ENCODE measurements around the gene PREB.
"Not testable (repeated sequence)": the region's sequence is repeated elsewhere in the genome, so short reads cannot be mapped to it uniquely, and the experiment has no call there.

The PREB gene

GRCh38 chr2:27133905-27134780 lies at the start of gene PREB:
Gene PREB (minus strand): TSS chr2:27134636. CDS start chr2:27134421, 215 bp downstream.
- H3K27ac Mint-ChIP-seq, result peak within 1 kb of the TSS; percentile 96 to 99
- DNase-seq, result peak; percentile 99

GRCh38 chr2:27184115-27184514 lies 49.7 kb upstream of the PREB start:
- Mint-ChIP-seq H3K4me3 (no peak overlapping the region), H3K9me3 (no peaks in the 10 kb centered on the region), H3K4me1 (no peaks in the 10 kb centered on the region), H3K27me3 (peaks cover 43% of the 10 kb centered on the region), H3K27ac (no peak overlapping the region)
- DNase-seq, result no peak
- no peak for ATAC-seq

More at GRCh38 chr2:27133905-27134780, at the start of gene PREB:
- Mint-ChIP-seq H3K4me1 (peaks cover 50% of the 10 kb centered on the region), H3K4me3 (peak within 1 kb of the TSS; percentile 81 to 94), H3K27me3 (no peaks in the 10 kb centered on the region), H3K9me3 (no peaks in the 10 kb centered on the region)
- ATAC-seq, result peak; percentile 94

DNA sequence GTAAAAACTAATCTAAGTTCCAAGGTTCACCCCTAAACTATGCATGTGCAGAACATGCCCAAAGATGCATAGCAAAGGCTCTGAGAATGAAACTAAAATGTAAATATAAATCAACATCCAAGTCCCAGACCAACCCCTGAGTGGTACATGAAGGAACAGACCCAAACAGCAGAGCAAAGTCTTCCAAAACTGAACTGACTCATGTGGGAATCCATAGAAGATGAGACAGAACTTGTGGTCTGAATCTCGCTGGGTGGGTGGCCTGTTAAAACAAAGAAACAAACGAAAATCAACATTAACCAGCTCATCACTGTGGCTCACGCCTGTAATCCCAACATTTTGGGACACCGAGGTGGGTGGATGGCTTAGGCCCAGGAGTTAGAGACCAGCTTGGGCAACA lies 47.9 kb upstream of the PREB start:
- no peak overlapping the region for H3K4me3 Mint-ChIP-seq
- DNase-seq (no peak), ATAC-seq (no peak)
- no peaks in the 10 kb centered on the region for H3K4me1 Mint-ChIP-seq
- no peaks in the 10 kb centered on the region for H3K9me3 Mint-ChIP-seq
- no peak overlapping the region for H3K27ac Mint-ChIP-seq
- H3K27me3 Mint-ChIP-seq, result peaks cover 43% of the 10 kb centered on the region

GRCh38 chr2:27179344-27180000 lies 45.0 kb upstream of the PREB start:
- Mint-ChIP-seq H3K27ac (no peak overlapping the region), H3K27me3 (peaks cover 34% of the 10 kb centered on the region), H3K4me1 (no peaks in the 10 kb centered on the region), H3K9me3 (no peaks in the 10 kb centered on the region), H3K4me3 (no peak overlapping the region)
- DNase-seq (no peak), ATAC-seq (no peak)

DNA sequence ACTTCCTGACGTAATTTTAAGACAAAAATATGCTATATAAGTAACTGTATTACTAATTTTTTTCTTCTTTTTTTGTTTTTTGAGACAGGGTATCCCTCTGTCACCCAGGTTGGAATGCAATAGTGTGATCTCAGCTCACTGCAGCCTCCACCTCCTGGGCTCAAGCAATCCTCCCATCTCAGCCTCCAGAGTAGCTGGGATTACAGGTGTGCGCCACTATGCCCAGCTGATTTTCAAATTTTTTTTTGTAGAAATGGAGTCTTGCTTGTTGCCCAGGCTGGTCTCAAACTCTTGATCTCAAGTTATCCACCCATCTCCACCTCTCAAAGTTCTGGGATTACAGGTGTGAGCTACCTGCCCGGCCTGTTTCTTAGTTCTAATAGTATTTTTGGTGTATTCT lies 44.0 kb upstream of the PREB start:
- no peak for DNase-seq
- Mint-ChIP-seq H3K4me1 (no peaks in the 10 kb centered on the region), H3K4me3 (no peak overlapping the region), H3K9me3 (no peaks in the 10 kb centered on the region), H3K27me3 (peaks cover 34% of the 10 kb centered on the region), H3K27ac (no peak overlapping the region)
- ATAC-seq, result no peak

DNA sequence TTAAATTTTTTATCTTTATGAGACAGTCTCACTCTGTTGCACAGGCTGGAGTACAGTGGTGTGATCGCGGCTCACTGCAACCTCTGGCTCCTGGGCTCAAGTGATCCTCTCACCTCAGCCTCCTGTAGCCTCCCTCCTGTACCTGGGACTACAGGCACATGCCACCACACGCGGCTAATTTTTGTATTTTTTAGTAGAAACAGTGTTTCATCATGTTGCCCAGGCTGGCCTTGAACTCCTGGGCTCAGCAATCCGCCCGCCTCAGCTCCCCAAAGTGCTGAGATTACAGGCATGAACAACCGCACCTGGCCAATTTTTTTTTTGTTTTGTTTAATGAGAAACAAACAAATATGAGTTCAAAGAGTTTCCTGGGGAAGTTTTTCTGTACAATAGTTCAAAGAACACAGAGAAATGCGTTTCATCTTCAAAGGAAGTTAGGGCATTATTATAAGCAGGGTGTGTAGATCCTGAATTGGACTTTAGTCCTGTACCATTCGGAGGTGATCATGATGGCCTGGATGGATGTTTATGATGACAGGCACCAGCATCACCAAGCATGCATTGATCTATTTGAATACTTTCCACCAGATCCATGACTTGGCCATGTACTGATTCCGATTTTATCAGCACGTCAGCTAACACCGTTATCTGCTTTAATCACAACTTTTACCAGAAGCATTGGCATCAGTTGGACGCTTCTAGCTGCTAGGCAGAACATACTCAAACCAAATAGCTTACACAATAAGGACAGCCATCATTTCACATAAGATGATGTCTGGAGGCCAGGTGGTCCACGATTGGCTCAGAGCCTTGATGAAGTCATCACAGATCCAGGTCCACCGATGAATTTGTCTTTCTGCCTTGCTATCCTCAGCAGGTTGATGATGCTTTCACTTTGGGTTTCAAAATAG lies 43.3 kb upstream of the PREB start:
- no peaks in the 10 kb centered on the region for H3K4me1 Mint-ChIP-seq
- ATAC-seq (no peak), DNase-seq (no peak)
- no peak overlapping the region for H3K4me3 Mint-ChIP-seq
- H3K27ac Mint-ChIP-seq, result no peak overlapping the region
- H3K9me3 Mint-ChIP-seq, result no peaks in the 10 kb centered on the region
- H3K27me3 Mint-ChIP-seq, result peaks cover 32% of the 10 kb centered on the region

- H3K27ac Mint-ChIP-seq, H3K4me3 Mint-ChIP-seq, H3K9me3 Mint-ChIP-seq, H3K4me1 Mint-ChIP-seq, ATAC-seq, DNase-seq: not testable (repeated sequence)
- peaks cover 13% of the 10 kb centered on the region for H3K27me3 Mint-ChIP-seq
These were observed 41.3 kb upstream of the PREB start for GRCh38 chr2:27175781-27176180.

- H3K4me3 Mint-ChIP-seq, result no peak overlapping the region
- ATAC-seq, result no peak
These were observed 40.9 kb upstream of the PREB start for GRCh38 chr2:27175330-27175729.

DNA sequence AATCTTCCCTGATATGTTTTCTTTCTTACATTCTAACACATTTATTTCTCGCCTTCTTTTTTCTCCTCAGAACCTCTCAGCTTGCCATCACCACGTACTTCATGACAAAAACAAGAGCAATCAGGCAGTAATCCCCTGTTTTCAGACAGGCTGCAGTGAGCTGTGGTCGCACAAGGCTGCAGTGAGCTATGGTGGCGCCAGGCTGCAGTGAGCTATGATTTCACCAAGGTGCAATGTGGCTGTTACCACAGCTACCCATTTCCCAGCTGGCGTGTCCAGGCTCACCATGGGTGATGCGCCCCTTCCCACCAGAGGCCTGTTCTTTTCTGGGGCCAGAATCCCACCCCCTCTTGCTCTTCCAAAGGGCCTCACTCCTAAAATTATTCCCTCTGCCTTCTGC lies 40.2 kb upstream of the PREB start:
- ATAC-seq (no peak), DNase-seq (no peak)
- Mint-ChIP-seq H3K27ac (no peak overlapping the region), H3K27me3 (peaks cover 5% of the 10 kb centered on the region), H3K4me3 (no peak overlapping the region), H3K4me1 (no peaks in the 10 kb centered on the region), H3K9me3 (no peaks in the 10 kb centered on the region)

More at GRCh38 chr2:27175330-27175729, 40.9 kb upstream of the PREB start:
- H3K9me3 Mint-ChIP-seq, result no peaks in the 10 kb centered on the region
- no peaks in the 10 kb centered on the region for H3K4me1 Mint-ChIP-seq
- DNase-seq, result no peak
- H3K27ac Mint-ChIP-seq, result no peak overlapping the region
- H3K27me3 Mint-ChIP-seq, result peaks cover 9% of the 10 kb centered on the region

DNA sequence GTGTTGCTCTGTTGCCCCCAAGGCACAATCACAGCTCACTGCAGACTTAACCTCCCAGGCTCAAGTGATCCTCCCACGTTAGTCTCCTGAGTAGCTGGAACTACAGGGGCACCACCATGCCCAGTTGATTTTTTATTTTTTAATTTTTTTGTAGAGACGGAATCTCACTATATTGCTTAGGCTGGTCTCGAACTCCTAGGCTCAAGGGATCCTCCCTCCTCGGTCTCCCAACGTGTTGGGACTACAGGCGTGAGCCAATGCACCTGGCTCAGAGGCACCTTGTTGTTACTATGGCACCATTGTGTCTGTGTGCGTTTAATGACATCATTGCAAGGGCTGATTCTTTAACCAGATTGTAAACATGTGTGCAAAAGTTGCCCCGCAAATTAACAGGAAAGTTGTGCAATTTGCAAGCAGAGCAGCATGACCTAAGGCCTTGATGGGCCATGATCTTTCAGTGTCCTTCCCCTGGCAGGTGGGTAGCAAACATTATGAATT lies 37.0 kb upstream of the PREB start:
- Mint-ChIP-seq H3K9me3 (no peaks in the 10 kb centered on the region), H3K4me3 (no peak overlapping the region), H3K27me3 (no peaks in the 10 kb centered on the region), H3K4me1 (no peaks in the 10 kb centered on the region), H3K27ac (no peak overlapping the region)
- ATAC-seq (no peak), DNase-seq (no peak)

DNA sequence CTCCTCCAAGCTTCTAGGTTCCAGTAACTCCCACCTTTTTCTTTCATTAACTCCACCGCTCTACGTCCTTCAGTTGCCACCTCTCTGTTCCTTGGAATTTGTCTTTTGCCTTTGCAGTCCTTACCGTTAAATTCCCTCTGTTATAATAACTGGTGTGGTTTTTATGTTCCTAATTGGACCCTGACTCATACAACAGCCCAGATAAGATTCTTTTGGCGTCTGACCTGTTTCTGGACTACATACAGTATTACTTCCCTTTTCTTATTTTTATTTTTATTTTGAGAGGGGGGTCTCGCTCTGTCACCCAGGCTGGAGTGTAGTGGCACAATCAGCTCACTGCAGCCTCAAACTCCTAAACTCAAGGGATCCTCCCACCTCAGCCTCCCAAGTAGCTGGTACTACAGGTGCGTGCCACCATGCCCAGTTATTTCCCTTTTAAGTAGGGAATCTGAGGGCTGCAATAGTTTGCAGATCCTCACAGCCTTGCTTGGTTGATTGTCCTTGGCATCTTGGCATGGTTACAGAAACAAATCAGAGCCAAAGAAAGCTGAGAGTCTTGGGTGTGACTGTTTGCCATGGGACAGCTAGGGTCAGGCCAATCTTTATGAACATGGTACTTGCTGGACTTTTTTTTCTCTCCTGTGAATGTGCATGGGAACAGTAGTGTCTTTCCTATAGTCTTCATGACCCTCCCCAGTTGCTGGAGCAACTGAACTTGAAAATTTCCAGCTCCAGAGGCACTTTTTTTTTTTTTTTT lies 36.3 kb upstream of the PREB start:
- H3K9me3 Mint-ChIP-seq, result no peaks in the 10 kb centered on the region
- ATAC-seq, result no peak
- H3K4me1 Mint-ChIP-seq, result no peaks in the 10 kb centered on the region
- DNase-seq, result no peak
- H3K4me3 Mint-ChIP-seq, result peak overlapping the region in 1 of 2 donors; percentile 28
- no peak overlapping the region for H3K27ac Mint-ChIP-seq
- H3K27me3 Mint-ChIP-seq, result no peaks in the 10 kb centered on the region

DNA sequence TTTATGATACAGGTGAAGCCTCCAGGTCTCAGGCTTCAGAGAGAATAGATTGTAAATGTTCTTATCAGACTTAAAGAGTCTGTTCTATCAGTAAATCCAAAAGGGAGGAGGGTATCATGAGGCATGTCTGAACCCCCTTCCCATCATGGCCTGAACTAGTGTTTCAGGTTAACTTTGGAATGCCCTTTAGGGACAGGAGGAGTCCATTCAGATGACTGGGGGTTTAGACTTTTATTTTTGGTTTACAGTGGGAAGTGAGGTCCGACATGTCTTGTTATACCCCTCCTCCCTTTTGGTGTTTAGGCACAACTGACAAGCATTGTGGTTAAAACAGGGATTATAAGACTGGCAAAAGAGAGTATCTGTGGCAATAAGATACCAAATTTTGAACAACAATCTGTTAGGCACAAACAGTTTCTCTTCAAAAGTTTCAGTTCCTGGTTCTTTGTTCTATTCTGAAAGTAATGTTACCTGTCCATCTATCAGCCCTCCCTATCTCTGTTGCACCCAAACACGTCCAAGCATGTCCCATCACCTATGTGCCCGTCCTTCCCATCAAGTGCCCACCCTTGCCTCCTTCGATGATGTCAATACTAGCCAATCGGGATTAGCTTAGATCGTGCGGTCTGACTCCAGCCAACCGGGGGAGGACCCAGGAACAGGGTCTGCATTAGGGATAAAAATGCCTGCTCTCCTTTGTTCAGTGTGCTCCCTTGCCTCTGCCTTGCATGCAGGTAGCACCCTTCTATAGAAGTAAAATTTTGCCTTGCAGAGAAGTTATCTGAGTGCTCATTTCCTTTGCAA lies 30.7 kb upstream of the PREB start:
- Mint-ChIP-seq H3K27ac (no peak overlapping the region), H3K4me3 (no peak overlapping the region), H3K4me1 (no peaks in the 10 kb centered on the region), H3K27me3 (no peaks in the 10 kb centered on the region), H3K9me3 (no peaks in the 10 kb centered on the region)
- DNase-seq (no peak), ATAC-seq (no peak)

DNA sequence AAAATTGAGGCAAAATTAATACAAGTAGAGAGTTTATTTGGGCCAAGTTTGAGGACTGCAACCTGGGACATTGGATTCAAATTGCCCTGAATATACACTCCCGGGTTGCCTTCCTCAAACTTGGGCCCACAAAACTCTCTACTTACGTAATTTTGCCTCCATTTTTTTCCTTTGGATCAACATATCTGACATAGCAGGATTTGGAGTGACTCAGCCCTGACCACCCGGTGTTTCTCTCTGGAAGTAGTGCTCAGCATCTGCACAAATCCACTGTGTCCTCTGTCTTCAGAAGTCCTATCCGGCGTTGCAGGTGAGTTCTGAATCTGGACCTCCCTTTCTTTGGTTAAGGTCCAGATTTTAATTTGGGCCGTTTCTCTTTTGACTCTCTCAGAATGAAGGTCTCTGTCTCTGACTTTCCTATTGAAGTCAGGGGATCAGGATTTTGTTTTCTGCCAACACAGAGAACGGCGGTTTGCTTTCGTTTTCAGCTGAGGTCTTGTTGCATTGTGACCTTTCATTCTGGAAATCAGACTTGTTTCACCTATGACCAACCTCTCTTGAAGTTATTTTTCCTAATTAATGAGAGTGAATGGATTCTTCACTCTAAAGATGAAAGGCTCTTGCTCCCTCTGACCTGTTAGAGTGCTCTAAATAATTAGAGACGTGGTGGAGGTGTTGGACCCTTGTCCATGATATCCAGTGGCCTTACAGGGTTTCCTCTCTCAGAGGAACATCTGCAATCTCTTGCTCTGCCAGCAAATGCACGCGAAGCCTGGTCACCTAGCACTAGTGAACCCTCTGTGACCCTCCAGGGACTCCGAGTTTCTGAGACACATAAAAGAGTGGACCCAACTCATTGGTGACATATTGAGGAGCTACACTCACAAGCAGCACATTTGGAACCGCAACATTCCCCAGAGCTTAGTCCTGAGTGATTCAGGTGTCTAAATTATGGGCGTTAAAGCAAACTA lies 28.0 kb upstream of the PREB start:
- no peak overlapping the region for H3K4me3 Mint-ChIP-seq
- ATAC-seq (no peak), DNase-seq (no peak)
- H3K27ac Mint-ChIP-seq, result no peak overlapping the region
- no peaks in the 10 kb centered on the region for H3K4me1 Mint-ChIP-seq
- no peaks in the 10 kb centered on the region for H3K9me3 Mint-ChIP-seq
- H3K27me3 Mint-ChIP-seq, result no peaks in the 10 kb centered on the region

Measured in stimulated activated naive CD8-positive, alpha-beta T cell treated with anti-CD3 and anti-CD28 coated beads, Interleukin-15, amount 100 ng/mL, for 72 hours (primary cell).